Measurements from ENCODE around the gene CAMK2G.

- TF ChIP-seq CTCF (IDR thresholded peaks at IDR 0.05) (no peak), REST (IDR thresholded peaks at IDR 0.05; ENCODE audit: insufficient read depth in 1 of 2, low read depth in 2 of 2, low read length in 1 of 2) (no peak), POLR2AphosphoS5 (IDR thresholded peaks at IDR 0.05; ENCODE audit: low read depth, low read length) (no peak)
Measured at GRCh38 chr10:73857446-73857845, 16.9 kb downstream of the CAMK2G start.

All from Panc1 (cell line).